ENCODE measurements around the gene MYCBP2. TPM values are rescaled to one million over a fixed set of nuclear protein-coding genes. Genes with fewer than 3 reads are reported as not detected.

Gene MYCBP2, protein sequence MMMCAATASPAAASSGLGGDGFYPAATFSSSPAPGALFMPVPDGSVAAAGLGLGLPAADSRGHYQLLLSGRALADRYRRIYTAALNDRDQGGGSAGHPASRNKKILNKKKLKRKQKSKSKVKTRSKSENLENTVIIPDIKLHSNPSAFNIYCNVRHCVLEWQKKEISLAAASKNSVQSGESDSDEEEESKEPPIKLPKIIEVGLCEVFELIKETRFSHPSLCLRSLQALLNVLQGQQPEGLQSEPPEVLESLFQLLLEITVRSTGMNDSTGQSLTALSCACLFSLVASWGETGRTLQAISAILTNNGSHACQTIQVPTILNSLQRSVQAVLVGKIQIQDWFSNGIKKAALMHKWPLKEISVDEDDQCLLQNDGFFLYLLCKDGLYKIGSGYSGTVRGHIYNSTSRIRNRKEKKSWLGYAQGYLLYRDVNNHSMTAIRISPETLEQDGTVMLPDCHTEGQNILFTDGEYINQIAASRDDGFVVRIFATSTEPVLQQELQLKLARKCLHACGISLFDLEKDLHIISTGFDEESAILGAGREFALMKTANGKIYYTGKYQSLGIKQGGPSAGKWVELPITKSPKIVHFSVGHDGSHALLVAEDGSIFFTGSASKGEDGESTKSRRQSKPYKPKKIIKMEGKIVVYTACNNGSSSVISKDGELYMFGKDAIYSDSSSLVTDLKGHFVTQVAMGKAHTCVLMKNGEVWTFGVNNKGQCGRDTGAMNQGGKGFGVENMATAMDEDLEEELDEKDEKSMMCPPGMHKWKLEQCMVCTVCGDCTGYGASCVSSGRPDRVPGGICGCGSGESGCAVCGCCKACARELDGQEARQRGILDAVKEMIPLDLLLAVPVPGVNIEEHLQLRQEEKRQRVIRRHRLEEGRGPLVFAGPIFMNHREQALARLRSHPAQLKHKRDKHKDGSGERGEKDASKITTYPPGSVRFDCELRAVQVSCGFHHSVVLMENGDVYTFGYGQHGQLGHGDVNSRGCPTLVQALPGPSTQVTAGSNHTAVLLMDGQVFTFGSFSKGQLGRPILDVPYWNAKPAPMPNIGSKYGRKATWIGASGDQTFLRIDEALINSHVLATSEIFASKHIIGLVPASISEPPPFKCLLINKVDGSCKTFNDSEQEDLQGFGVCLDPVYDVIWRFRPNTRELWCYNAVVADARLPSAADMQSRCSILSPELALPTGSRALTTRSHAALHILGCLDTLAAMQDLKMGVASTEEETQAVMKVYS (N-terminal part only)
- total RNA-seq = 42.8 and 54.2 TPM in 2 replicates

DNA sequence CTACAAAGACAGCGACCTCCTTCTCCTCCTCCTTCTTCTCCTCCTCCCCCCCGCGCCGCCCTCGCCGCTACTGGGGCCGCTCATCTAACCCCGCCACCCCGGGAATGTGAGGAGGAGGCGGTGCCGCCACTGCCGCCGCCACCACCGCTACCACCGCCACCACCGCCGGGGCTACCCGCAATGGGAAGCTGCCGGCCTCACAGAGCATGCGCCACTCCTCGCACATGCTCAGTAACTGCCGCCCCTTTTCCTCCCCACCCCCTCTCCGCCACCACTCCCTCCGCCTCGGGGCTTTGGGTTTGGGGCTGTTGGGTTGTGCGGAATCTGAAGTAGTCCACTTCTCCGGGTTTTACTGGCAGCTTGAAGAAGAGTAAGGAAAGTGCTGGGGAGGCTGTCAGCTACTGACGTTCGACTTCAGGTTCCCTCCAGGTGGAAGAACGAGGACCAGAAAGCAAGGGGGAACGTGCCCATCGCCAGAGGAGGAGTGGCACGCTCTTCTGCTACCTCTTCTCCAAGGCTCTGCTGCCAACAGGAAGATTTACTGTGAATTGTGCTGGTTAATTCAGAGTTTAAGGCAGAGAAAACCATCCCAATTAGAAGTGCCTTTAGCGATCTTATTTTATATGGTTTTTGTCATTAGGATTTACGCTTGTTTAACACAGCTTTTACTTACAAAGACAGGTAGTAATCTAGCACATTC lies at the start of gene MYCBP2:
MYCBP2 (minus strand) TSS at position 190 of the 700 bp plus-strand sequence. CDS start 319 bp downstream, outside the sequence.

DNA sequence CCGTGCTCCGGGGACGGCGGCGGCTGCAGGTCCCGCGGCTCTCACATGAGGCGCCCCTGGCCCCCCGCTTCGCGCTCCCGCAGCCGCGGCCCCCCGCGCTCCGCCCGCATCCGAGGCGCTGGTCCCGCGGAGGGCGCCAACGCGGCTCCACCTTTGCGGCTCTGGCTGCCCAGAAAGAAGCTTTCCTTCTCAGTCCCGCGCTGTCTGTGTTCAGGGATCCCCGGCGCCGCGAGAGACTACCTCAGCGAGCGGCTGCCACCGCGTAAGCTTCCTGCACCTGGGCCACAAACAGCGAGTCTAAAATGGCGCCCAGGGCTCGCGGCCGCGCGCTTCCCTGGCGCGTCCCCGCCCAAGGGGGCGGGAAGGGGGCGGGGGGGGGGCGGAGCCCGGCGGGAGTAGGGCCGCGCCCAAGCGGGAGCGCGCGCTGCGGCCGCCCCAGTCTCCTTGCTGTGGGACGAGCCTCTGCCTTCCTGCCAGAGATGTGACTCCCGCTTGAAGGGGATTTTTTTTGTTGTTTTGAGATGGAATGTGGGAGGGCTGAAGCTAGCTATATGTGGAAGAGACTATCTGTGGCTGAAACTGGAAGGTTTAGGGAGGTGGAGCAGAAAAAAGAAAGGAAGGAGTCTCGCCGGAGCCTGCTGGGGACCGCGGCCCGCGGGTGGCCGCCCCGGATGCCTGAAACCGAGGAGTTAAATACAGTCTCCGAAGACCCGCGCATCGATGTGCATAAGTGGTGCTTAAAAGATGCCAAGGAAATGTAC lies 299.9 kb downstream of the MYCBP2 start, which contains the start of gene FBXL3:
FBXL3 (minus strand) TSS at position 299 of the 761 bp plus-strand sequence. CDS start 5,299 bp downstream, outside the sequence.

Other genes with a start within 250 kb of the MYCBP2 start
- under 0.01 TPM in 1 of 2 replicates, not detected in the other for gene SCEL, start 208.6 kb upstream of the MYCBP2 start, total RNA-seq

Measured in pericardium fibroblast (primary cell).